Thoracic aorta (tissue), 2 donors: ENCODE measurements around the gene RAB36. TPM values are rescaled to one million over a fixed set of nuclear protein-coding genes. Genes with fewer than 3 reads are reported as not detected.

Experiments used
- ATAC-seq: fragments of 150-250 bp; one replicate; pipeline ENCODE4 v1.8.0; 2017; ENCODE audit warnings: low read depth; ENCODE audit not compliant: insufficient number of reproducible peaks, low FRiP score
- DNase-seq: peaks from one replicate; pipeline ENCODE4 v3.0.0-alpha.2; 2020; ENCODE audit warnings: low spot score
- H3K27ac ChIP-seq, 2 donors: fragments of 200-600 bp; sonication (generic); 1 replicate in 1 of 2; 2 replicates in 1 of 2; pipeline ENCODE4 v1.5.1; 2016; ENCODE audit warnings: mild to moderate bottlenecking in 2 of 2, moderate library complexity in 2 of 2
- H3K27me3 ChIP-seq: fragments of 200-600 bp; sonication (generic); replicated peaks from 2 replicates; pipeline ENCODE4 v1.6.0; 2016; ENCODE audit warnings: mild to moderate bottlenecking; ENCODE audit not compliant: insufficient read depth
- H3K36me3 ChIP-seq: fragments of 200-600 bp; sonication (generic); one replicate; pipeline ENCODE4 v1.5.1; 2016
- H3K4me1 ChIP-seq, 2 donors: fragments of 200-600 bp; sonication (generic); 1 replicate in 1 of 2; 2 replicates in 1 of 2; pipeline versions ENCODE4 v1.5.1 to v1.6.0; 2016; ENCODE audit warnings: low read depth in 2 of 2, mild to moderate bottlenecking in 1 of 2; ENCODE audit not compliant: control insufficient read depth in 1 of 2
- H3K4me3 ChIP-seq: fragments of 200-600 bp; sonication (generic); 2 replicates; pipeline ENCODE4 v1.5.1; 2016; ENCODE audit warnings: mild to moderate bottlenecking
- H3K9me3 ChIP-seq: fragments of 200-600 bp; sonication (generic); 2 replicates; pipeline ENCODE4 v1.5.1; 2016
- CTCF ChIP-seq: fragments of 200-600 bp; sonication (generic); IDR thresholded peaks from one replicate; pipeline ENCODE4 v1.5.1; 2019; ENCODE audit warnings: antibody characterized with exemption
- total RNA-seq, 2 donors: library from RNA; depleted of rRNA; stranded (reverse); fragments of >200 nt; gene quantifications; one replicate each; pipeline versions ENCODE4 v1.1.0 to v1.2.3, GENCODE V29; 2016

RAB36 gene
- total RNA-seq, 2 donors from 2014 or later, result 3.5 to 4.5 TPM

GRCh38 chr22:23109441-23109978 is 35.8 kb upstream of the RAB36 start:
- DNase-seq, result no peak
- no peaks in the 10 kb centered on the region for H3K9me3 ChIP-seq
- ATAC-seq, result no peak
- no peaks in the 10 kb centered on the region for H3K27me3 ChIP-seq
- H3K4me1 ChIP-seq, result no peaks in the 10 kb centered on the region
- no peak overlapping the region for H3K4me3 ChIP-seq
- no peaks in the 10 kb centered on the region for H3K36me3 ChIP-seq
- H3K27ac ChIP-seq, result no peak overlapping the region
- no peak for TF ChIP-seq CTCF

- no peaks in the 10 kb centered on the region for H3K27me3 ChIP-seq
- no peak overlapping the region for H3K27ac ChIP-seq
- H3K36me3 ChIP-seq, result no peaks in the 10 kb centered on the region
- H3K4me1 ChIP-seq, result no peaks in the 10 kb centered on the region
- no peak overlapping the region for H3K4me3 ChIP-seq
- no peaks in the 10 kb centered on the region for H3K9me3 ChIP-seq
- no peak for DNase-seq
- no peak for ATAC-seq
- TF ChIP-seq CTCF, result no peak
Measured at GRCh38 chr22:23110190-23110921, 34.9 kb upstream of the RAB36 start.

- H3K4me1 ChIP-seq, result no peaks in the 10 kb centered on the region
- H3K36me3 ChIP-seq, result no peaks in the 10 kb centered on the region
- no peak for TF ChIP-seq CTCF
- H3K27ac ChIP-seq, result no peak overlapping the region
- H3K9me3 ChIP-seq, result no peaks in the 10 kb centered on the region
- no peaks in the 10 kb centered on the region for H3K27me3 ChIP-seq
- H3K4me3 ChIP-seq, result no peak overlapping the region
- ATAC-seq (no peak), DNase-seq (no peak)
Measured at GRCh38 chr22:23110922-23111527, 34.3 kb upstream of the RAB36 start.

GRCh38 chr22:23112472-23113012 is 32.7 kb upstream of the RAB36 start:
- ATAC-seq, result no peak

More at GRCh38 chr22:23112472-23113012, 32.7 kb upstream of the RAB36 start:
- H3K4me3 ChIP-seq, result no peak overlapping the region
- no peak for TF ChIP-seq CTCF
- DNase-seq, result no peak
- no peaks in the 10 kb centered on the region for H3K27me3 ChIP-seq
- no peak overlapping the region for H3K27ac ChIP-seq
- H3K36me3 ChIP-seq, result no peaks in the 10 kb centered on the region
- no peaks in the 10 kb centered on the region for H3K4me1 ChIP-seq
- H3K9me3 ChIP-seq, result no peaks in the 10 kb centered on the region
